H9 (cell line): Measurements from ENCODE around the gene SLC6A18. TPM values are rescaled to one million over a fixed set of nuclear protein-coding genes. Genes with fewer than 3 reads are reported as not detected.
"Not testable (repeated sequence)": the region's sequence is repeated elsewhere in the genome, so short reads cannot be mapped to it uniquely, and the experiment has no call there.

Source experiments
- DNase-seq: peaks from one replicate; pipeline ENCODE4 v3.0.0-alpha.2; 2017
- H2AFZ ChIP-seq: one replicate; pipeline ENCODE4 v1.6.1; 2013; ENCODE audit warnings: mild to moderate bottlenecking, low read length, control low read depth, moderate library complexity
- H2AK5ac ChIP-seq: 2 replicates; pipeline ENCODE4 v1.6.1; 2013; ENCODE audit warnings: low read length, control low read depth, mixed read lengths; ENCODE audit not compliant: insufficient read length
- H2BK120ac ChIP-seq: one replicate; pipeline ENCODE4 v1.6.1; 2013; ENCODE audit warnings: low read depth, mild to moderate bottlenecking, low read length, control low read depth, inconsistent platforms; ENCODE audit not compliant: poor library complexity, severe bottlenecking
- H2BK12ac ChIP-seq: 2 replicates; pipeline ENCODE4 v1.6.1; 2013; ENCODE audit warnings: low read length, control low read depth, mixed read lengths, low read depth; ENCODE audit not compliant: insufficient read length
- H2BK15ac ChIP-seq: 2 replicates; pipeline ENCODE4 v1.6.1; 2013; ENCODE audit warnings: low read depth, low read length, control low read depth
- H2BK20ac ChIP-seq: one replicate; pipeline ENCODE4 v1.6.1; 2013; ENCODE audit warnings: low read depth, mild to moderate bottlenecking, low read length, control low read depth, inconsistent platforms; ENCODE audit not compliant: poor library complexity, severe bottlenecking
- H2BK5ac ChIP-seq: 2 replicates; pipeline ENCODE4 v1.6.1; 2013; ENCODE audit warnings: low read length, control low read depth, mixed read lengths; ENCODE audit not compliant: insufficient read length
- H3K14ac ChIP-seq: 2 replicates; pipeline ENCODE4 v1.6.1; 2013; ENCODE audit warnings: low read length, control low read depth; ENCODE audit not compliant: insufficient read depth
- H3K18ac ChIP-seq: 2 replicates; pipeline ENCODE4 v1.6.1; 2013; ENCODE audit warnings: low read depth, mild to moderate bottlenecking, mixed read lengths, low read length, control low read depth; ENCODE audit not compliant: insufficient read length
- H3K23ac ChIP-seq: 2 replicates; pipeline ENCODE4 v1.6.1; 2013; ENCODE audit warnings: low read length, control low read depth, mixed read lengths, low read depth; ENCODE audit not compliant: insufficient read length
- H3K23me2 ChIP-seq: 2 replicates; pipeline ENCODE4 v1.6.1; 2013; ENCODE audit warnings: low read depth, mild to moderate bottlenecking, mixed read lengths, low read length, control low read depth; ENCODE audit not compliant: insufficient read length, poor library complexity, severe bottlenecking
- H3K27ac ChIP-seq: 2 replicates; pipeline ENCODE4 v1.5.1; 2013; ENCODE audit warnings: low read length, control low read depth, mixed read lengths, low read depth; ENCODE audit not compliant: insufficient read length
- H3K27me3 ChIP-seq: 2 replicates; pipeline ENCODE4 v1.6.1; 2013; ENCODE audit warnings: low read length, control low read depth, inconsistent platforms; ENCODE audit not compliant: insufficient read depth
- H3K4ac ChIP-seq: 2 replicates; pipeline ENCODE4 v1.6.1; 2013; ENCODE audit warnings: low read depth, mild to moderate bottlenecking, control low read depth, inconsistent platforms, low read length, moderate library complexity
- H3K4me1 ChIP-seq: 2 replicates; pipeline ENCODE4 v1.6.1; 2013; ENCODE audit warnings: low read length, control low read depth, inconsistent platforms; ENCODE audit not compliant: insufficient read depth
- H3K4me2 ChIP-seq: 2 replicates; pipeline ENCODE4 v1.6.1; 2013; ENCODE audit warnings: low read length, control low read depth, mixed read lengths; ENCODE audit not compliant: insufficient read length, insufficient read depth
- H3K56ac ChIP-seq: 2 replicates; pipeline ENCODE4 v1.6.1; 2013; ENCODE audit warnings: low read depth, mild to moderate bottlenecking, mixed read lengths, low read length, control low read depth; ENCODE audit not compliant: insufficient read length
- H3K79me1 ChIP-seq: 2 replicates; pipeline ENCODE4 v1.6.1; 2013; ENCODE audit warnings: low read depth, mild to moderate bottlenecking, moderate library complexity, low read length, control low read depth, inconsistent platforms; ENCODE audit not compliant: insufficient read depth, poor library complexity, severe bottlenecking
- H3K79me2 ChIP-seq: 2 replicates; pipeline ENCODE4 v1.6.1; 2013; ENCODE audit warnings: low read length, control low read depth, inconsistent platforms; ENCODE audit not compliant: insufficient read depth
- H3K9ac ChIP-seq: 2 replicates; pipeline ENCODE4 v1.6.1; 2013; ENCODE audit warnings: low read length, control low read depth, mixed read lengths; ENCODE audit not compliant: insufficient read length; ENCODE audit errors: extremely low read depth
- H3K9me3 ChIP-seq: one replicate; pipeline ENCODE4 v1.6.1; 2013; ENCODE audit warnings: low read depth, low read length, inconsistent platforms; ENCODE audit not compliant: control insufficient read depth
- H3T11ph ChIP-seq: one replicate; pipeline ENCODE4 v1.6.1; 2013; ENCODE audit warnings: mild to moderate bottlenecking, low read length, control low read depth, inconsistent platforms
- H4K20me1 ChIP-seq: one replicate; pipeline ENCODE4 v1.6.1; 2013; ENCODE audit not compliant: control insufficient read depth, insufficient read length, insufficient read depth
- H4K5ac ChIP-seq: 2 replicates; pipeline ENCODE4 v1.6.1; 2013; ENCODE audit warnings: low read depth, mild to moderate bottlenecking, mixed read lengths, low read length, control low read depth; ENCODE audit not compliant: insufficient read length
- H4K8ac ChIP-seq: replicated peaks from 2 replicates; pipeline ENCODE4 v1.6.1; 2013; ENCODE audit warnings: low read length, control low read depth, mixed read lengths, low read depth; ENCODE audit not compliant: insufficient read length
- H4K91ac ChIP-seq: 2 replicates; pipeline ENCODE4 v1.6.1; 2013; ENCODE audit warnings: low read depth, mild to moderate bottlenecking, moderate library complexity, mixed read lengths, low read length, control low read depth; ENCODE audit not compliant: insufficient read length
- H3K27ac Mint-ChIP-seq, 3 experiments: 2 replicates in 2 of 3; 3 replicates in 1 of 3; pipeline ENCODE4 v1.8.0; 2020 to 2021; ENCODE audit warnings: mixed read lengths in 3 of 3, mild to moderate bottlenecking in 1 of 3, moderate library complexity in 1 of 3
- H3K27me3 Mint-ChIP-seq: 2 replicates; pipeline ENCODE4 v1.8.0; 2021; ENCODE audit warnings: low read depth, mild to moderate bottlenecking, moderate library complexity, mixed read lengths
- H3K36me3 Mint-ChIP-seq, 3 experiments: 2 replicates in 2 of 3; 3 replicates in 1 of 3; pipeline ENCODE4 v1.8.0; 2020 to 2021; ENCODE audit warnings: low read depth in 3 of 3, mixed read lengths in 3 of 3; ENCODE audit not compliant: insufficient read depth in 1 of 3
- H3K4me1 Mint-ChIP-seq, 2 experiments: 2 replicates each; pipeline ENCODE4 v1.8.0; 2020; ENCODE audit warnings: mixed read lengths in 2 of 2
- H3K4me3 Mint-ChIP-seq, 2 experiments: 2 replicates in 1 of 2; 3 replicates in 1 of 2; pipeline ENCODE4 v1.8.0; 2020 to 2021; ENCODE audit warnings: mild to moderate bottlenecking in 2 of 2, mixed read lengths in 2 of 2, moderate library complexity in 1 of 2
- H3K9me3 Mint-ChIP-seq, 2 experiments: 2 replicates in 1 of 2; 3 replicates in 1 of 2; pipeline ENCODE4 v1.8.0; 2020; ENCODE audit warnings: mild to moderate bottlenecking in 2 of 2, mixed read lengths in 2 of 2, moderate library complexity in 1 of 2
- WGBS: extraction: QIAGEN DNeasy Blood & Tissue Kit; methylation state at CpG from one replicate; pipeline ENCODE4 v1.1.7; 2013; ENCODE audit warnings: missing lambda C conversion rate, low lambda C conversion rate, mixed read lengths; ENCODE audit not compliant: insufficient read length; ENCODE audit errors: extremely low coverage; 5-methylcytosine and 5-hydroxymethylcytosine counted together
- total RNA-seq: library from RNA; stranded (reverse); gene quantifications from 2 replicates; pipeline ENCODE4 v1.2.1, GENCODE V29; 2021
- TF ChIP-seq, protein P1 (sequence below): fragments of 200-600 bp; sonication (generic); conservative IDR thresholded peaks from 3 replicates; pipeline ENCODE4 v1.8.0; 2021; ENCODE audit warnings: antibody characterized with exemption, mild to moderate bottlenecking

SLC6A18 gene
- total RNA-seq, 1 experiment from 2014 or later, result not detected

DNA sequence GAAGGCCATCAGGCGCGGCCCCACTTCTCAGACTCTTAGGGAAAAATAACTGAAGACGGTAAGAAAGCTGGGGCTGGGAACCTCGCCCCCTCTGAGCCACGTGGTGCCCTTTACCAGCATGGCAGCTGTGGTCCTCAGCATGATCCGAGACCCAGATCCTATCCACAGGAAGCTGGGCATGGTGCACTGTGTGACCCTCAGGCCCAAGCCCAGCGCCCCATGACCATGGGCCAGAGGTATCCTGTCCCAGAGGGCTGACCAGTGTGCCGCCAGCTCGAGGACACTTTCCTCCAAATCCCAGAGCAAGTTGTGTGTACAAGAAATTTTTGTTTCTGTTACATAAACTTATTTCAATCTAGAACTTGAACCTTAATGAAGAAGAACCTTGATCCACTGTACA is 41.6 kb downstream of the SLC6A18 start:
- Histone ChIP-seq H3K9me3 (peaks cover 14% of the 10 kb centered on the region), H3T11ph (no peak overlapping the region), H3K27me3 (no peaks in the 10 kb centered on the region), H3K23ac (no peak overlapping the region), H2AK5ac (no peak overlapping the region), H3K79me1 (no peaks in the 10 kb centered on the region), H3K23me2 (no peaks in the 10 kb centered on the region), H3K4me1 (no peaks in the 10 kb centered on the region), H3K18ac (no peak overlapping the region), H4K20me1 (no peaks in the 10 kb centered on the region), H2BK5ac (no peak overlapping the region), H2BK12ac (no peak overlapping the region), H3K9ac (no peak overlapping the region), H3K79me2 (no peaks in the 10 kb centered on the region), H3K27ac (no peak overlapping the region), H4K8ac (no peak overlapping the region), H3K56ac (no peak overlapping the region), H3K4me2 (no peak overlapping the region), H4K91ac (no peak overlapping the region), H2BK120ac (no peak overlapping the region), H2BK20ac (no peak overlapping the region), H2BK15ac (no peak overlapping the region), H3K14ac (no peak overlapping the region), H4K5ac (no peak overlapping the region), H3K4ac (no peak overlapping the region), H2AFZ (no peak overlapping the region)
- TF ChIP-seq, protein P1, sequence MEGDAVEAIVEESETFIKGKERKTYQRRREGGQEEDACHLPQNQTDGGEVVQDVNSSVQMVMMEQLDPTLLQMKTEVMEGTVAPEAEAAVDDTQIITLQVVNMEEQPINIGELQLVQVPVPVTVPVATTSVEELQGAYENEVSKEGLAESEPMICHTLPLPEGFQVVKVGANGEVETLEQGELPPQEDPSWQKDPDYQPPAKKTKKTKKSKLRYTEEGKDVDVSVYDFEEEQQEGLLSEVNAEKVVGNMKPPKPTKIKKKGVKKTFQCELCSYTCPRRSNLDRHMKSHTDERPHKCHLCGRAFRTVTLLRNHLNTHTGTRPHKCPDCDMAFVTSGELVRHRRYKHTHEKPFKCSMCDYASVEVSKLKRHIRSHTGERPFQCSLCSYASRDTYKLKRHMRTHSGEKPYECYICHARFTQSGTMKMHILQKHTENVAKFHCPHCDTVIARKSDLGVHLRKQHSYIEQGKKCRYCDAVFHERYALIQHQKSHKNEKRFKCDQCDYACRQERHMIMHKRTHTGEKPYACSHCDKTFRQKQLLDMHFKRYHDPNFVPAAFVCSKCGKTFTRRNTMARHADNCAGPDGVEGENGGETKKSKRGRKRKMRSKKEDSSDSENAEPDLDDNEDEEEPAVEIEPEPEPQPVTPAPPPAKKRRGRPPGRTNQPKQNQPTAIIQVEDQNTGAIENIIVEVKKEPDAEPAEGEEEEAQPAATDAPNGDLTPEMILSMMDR, result no peak
- DNase-seq, result no peak
- Mint-ChIP-seq H3K36me3 (peaks cover 25 to 35% (median 25%) of the 10 kb centered on the region in 3 experiments; a peak in 6 of 7 replicates), H3K27me3 (peaks cover 1% of the 10 kb centered on the region; the same call in 1 of the 2 replicates), H3K27ac (no peak overlapping the region), H3K9me3 (no peaks in the 10 kb centered on the region), H3K4me1 (no peaks in the 10 kb centered on the region), H3K4me3 (no peak overlapping the region)
- WGBS, result no CpG with 5 or more reads among the region's 9 CpGs

DNA sequence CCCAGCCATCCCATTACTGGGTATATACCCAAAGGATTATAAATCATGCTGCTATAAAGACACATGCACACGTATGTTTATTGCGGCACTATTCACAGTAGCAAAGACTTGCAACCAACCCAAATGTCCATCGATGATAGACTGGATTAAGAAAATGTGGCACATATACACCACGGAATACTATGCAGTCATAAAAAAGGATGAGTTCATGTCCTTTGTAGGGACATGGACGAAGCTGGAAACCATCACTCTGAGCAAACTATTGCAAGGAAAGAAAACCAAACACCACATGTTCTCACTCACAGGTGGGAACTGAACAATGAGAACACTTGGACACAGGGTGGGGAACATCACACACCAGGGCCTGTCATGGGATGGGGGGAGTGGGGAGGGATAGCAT is 42.3 kb downstream of the SLC6A18 start:
- H2BK15ac ChIP-seq, H2BK5ac ChIP-seq, H3K27ac Mint-ChIP-seq, H2BK120ac ChIP-seq, H3K4me2 ChIP-seq, H3K23ac ChIP-seq, H2BK20ac ChIP-seq, H4K20me1 ChIP-seq, H3K4me3 Mint-ChIP-seq, H2AFZ ChIP-seq, H3K18ac ChIP-seq, H4K5ac ChIP-seq, H3K4ac ChIP-seq, H3K4me1 Mint-ChIP-seq, H3K14ac ChIP-seq, H3T11ph ChIP-seq, H3K23me2 ChIP-seq, H3K79me2 ChIP-seq, H3K9me3 Mint-ChIP-seq, H3K79me1 ChIP-seq, H3K9me3 ChIP-seq, H3K4me1 ChIP-seq, H3K9ac ChIP-seq, DNase-seq, H3K56ac ChIP-seq, H3K27ac ChIP-seq, H4K8ac ChIP-seq, H4K91ac ChIP-seq, H3K27me3 ChIP-seq, H2BK12ac ChIP-seq, H3K27me3 Mint-ChIP-seq, H2AK5ac ChIP-seq: not testable (repeated sequence)
- peaks cover 23 to 40% (median 27%) of the 10 kb centered on the region in 3 experiments; a peak in 6 of 7 replicates for H3K36me3 Mint-ChIP-seq
- WGBS, result no CpG with 5 or more reads among the region's 5 CpGs
